Hepatocyte (in vitro differentiated cells): ENCODE data around the gene RAPGEF6.

Source experiments
- EZH2 ChIP-seq: fragments of 200-600 bp; sonication (generic); IDR thresholded peaks from 2 replicates; pipeline ENCODE4 v1.6.1; 2016; ENCODE audit warnings: antibody characterized with exemption, mild to moderate bottlenecking, borderline replicate concordance
- EZH2phosphoT487 ChIP-seq: fragments of 200-600 bp; sonication (generic); IDR thresholded peaks from one replicate; pipeline ENCODE4 v1.6.1; 2018; ENCODE audit warnings: antibody characterized with exemption, mild to moderate bottlenecking, low read depth, moderate library complexity; ENCODE audit not compliant: unreplicated experiment, severe bottlenecking
- TF ChIP-seq, protein P1 (sequence below): fragments of 200-600 bp; sonication (generic); IDR thresholded peaks from 2 replicates; pipeline ENCODE4 v1.5.1; 2016; ENCODE audit warnings: antibody characterized with exemption, mild to moderate bottlenecking; ENCODE audit not compliant: poor library complexity

DNA sequence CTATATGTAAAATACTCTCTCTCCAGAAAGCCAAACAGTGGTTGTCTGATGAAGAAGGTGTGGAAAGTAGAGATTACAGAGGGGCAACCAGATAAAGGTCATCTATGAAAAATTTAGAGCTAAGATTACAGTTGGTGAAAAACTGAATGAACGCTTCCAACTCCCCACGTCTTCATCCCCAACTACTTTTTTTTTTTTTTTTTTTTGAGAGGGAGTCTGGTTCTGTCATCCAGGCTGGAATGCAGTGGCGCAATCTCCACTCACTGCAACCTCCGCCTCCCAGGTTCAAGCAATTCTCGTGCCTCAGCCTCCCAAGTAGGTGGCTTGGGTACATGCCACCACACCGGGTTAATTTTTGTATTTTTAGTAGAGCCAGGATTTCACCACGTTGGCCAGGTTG, 64.3 kb downstream of the RAPGEF6 start:
- TF ChIP-seq, protein P1, sequence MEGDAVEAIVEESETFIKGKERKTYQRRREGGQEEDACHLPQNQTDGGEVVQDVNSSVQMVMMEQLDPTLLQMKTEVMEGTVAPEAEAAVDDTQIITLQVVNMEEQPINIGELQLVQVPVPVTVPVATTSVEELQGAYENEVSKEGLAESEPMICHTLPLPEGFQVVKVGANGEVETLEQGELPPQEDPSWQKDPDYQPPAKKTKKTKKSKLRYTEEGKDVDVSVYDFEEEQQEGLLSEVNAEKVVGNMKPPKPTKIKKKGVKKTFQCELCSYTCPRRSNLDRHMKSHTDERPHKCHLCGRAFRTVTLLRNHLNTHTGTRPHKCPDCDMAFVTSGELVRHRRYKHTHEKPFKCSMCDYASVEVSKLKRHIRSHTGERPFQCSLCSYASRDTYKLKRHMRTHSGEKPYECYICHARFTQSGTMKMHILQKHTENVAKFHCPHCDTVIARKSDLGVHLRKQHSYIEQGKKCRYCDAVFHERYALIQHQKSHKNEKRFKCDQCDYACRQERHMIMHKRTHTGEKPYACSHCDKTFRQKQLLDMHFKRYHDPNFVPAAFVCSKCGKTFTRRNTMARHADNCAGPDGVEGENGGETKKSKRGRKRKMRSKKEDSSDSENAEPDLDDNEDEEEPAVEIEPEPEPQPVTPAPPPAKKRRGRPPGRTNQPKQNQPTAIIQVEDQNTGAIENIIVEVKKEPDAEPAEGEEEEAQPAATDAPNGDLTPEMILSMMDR: no peak
- TF ChIP-seq EZH2 (no peak), EZH2phosphoT487 (no peak)
